Measurements from ENCODE around the gene BACH2. TPM values are rescaled to one million over a fixed set of nuclear protein-coding genes. Genes with fewer than 3 reads are reported as not detected.
A peak's percentile ranks its signal among the peaks of the same experiment; 100 is the strongest.

Gene BACH2
- total RNA-seq, 2 experiments from 2014 or later: 60.7 to 66.9 TPM

GRCh38 chr6:90178384-90178855 lies 118.2 kb downstream of the BACH2 start:
- ATAC-seq: no peak
- no peaks in the 10 kb centered on the region for H3K27me3 Mint-ChIP-seq
- H3K4me3 Mint-ChIP-seq: peak overlapping the region; percentile 56
- H3K27ac Mint-ChIP-seq: peak overlapping the region; percentile 87
- POLR2A ChIA-PET: interaction anchor here (0.6 to 1.8 kb wide), 11 partner anchors 8 to 349 kb away, joined by 3 to 6 read pairs (median 4); no protein-coding TSS in a partner anchor
- no peak for TF ChIP-seq CTCF (IDR thresholded peaks at IDR 0.05)
- H3K4me1 Mint-ChIP-seq (ENCODE audit: low read depth): peaks cover 75% of the 10 kb centered on the region
- DNase-seq: no peak
- intact Hi-C loops (cut with micrococcal nuclease): loop anchor here (5.0 to 10.0 kb wide), 2 partner anchors 96 to 234 kb away; no protein-coding TSS in a partner anchor
- H3K9me3 Mint-ChIP-seq: peaks cover 2% of the 10 kb centered on the region
- CTCF ChIA-PET: interaction anchor here (0.8 to 5.1 kb wide), 24 partner anchors 9 to 301 kb away, joined by 3 to 35 read pairs (median 4); no protein-coding TSS in a partner anchor
- H3K36me3 Mint-ChIP-seq (ENCODE audit: low read depth): peaks cover 32% of the 10 kb centered on the region

- ChIA-PET CTCF (interaction anchor here (0.8 to 5.1 kb wide), 27 partner anchors 9 to 301 kb away, joined by 3 to 35 read pairs (median 4); no protein-coding TSS in a partner anchor), POLR2A (interaction anchor here (0.6 to 1.8 kb wide), 13 partner anchors 8 to 349 kb away, joined by 3 to 6 read pairs (median 3); no protein-coding TSS in a partner anchor)
- DNase-seq: no peak
- intact Hi-C loops (cut with micrococcal nuclease): loop anchor here (5.0 to 10.0 kb wide), 2 partner anchors 95 to 233 kb away; no protein-coding TSS in a partner anchor
- Mint-ChIP-seq H3K9me3 (peaks cover 2% of the 10 kb centered on the region), H3K27ac (peak overlapping the region; percentile 87), H3K36me3 (ENCODE audit: low read depth) (peaks cover 28% of the 10 kb centered on the region), H3K4me1 (ENCODE audit: low read depth) (peaks cover 75% of the 10 kb centered on the region), H3K4me3 (peak overlapping the region; percentile 56), H3K27me3 (no peaks in the 10 kb centered on the region)
- ATAC-seq: no peak
- TF ChIP-seq CTCF (IDR thresholded peaks at IDR 0.05): no peak
These were observed 118.9 kb downstream of the BACH2 start for GRCh38 chr6:90177544-90178383.

- intact Hi-C loops (cut with micrococcal nuclease): loop anchor here (5.0 to 10.0 kb wide), 2 partner anchors 94 to 231 kb away; no protein-coding TSS in a partner anchor
- ATAC-seq (peak; percentile 90), DNase-seq (peak; percentile 86)
- CTCF ChIA-PET: interaction anchor here (0.7 to 5.1 kb wide), 10 partner anchors 11 to 303 kb away, joined by 3 to 35 read pairs (median 4); no protein-coding TSS in a partner anchor
- Mint-ChIP-seq H3K9me3 (peaks cover 2% of the 10 kb centered on the region), H3K4me3 (peak overlapping the region; percentile 40), H3K36me3 (ENCODE audit: low read depth) (peaks cover 26% of the 10 kb centered on the region), H3K27me3 (no peaks in the 10 kb centered on the region), H3K27ac (peak overlapping the region; percentile 89), H3K4me1 (ENCODE audit: low read depth) (peaks cover 76% of the 10 kb centered on the region)
- no peak for TF ChIP-seq CTCF (IDR thresholded peaks at IDR 0.05)
- POLR2A ChIA-PET: interaction anchor here (0.6 to 1.5 kb wide), 9 partner anchors 14 to 221 kb away, joined by 3 to 4 read pairs (median 3); no protein-coding TSS in a partner anchor
These were observed 120.8 kb downstream of the BACH2 start for GRCh38 chr6:90175627-90176538.

- H3K27ac Mint-ChIP-seq: peak overlapping the region; percentile 83
- peak overlapping the region; percentile 26 for H3K4me3 Mint-ChIP-seq
- H3K4me1 Mint-ChIP-seq (ENCODE audit: low read depth): peaks cover 85% of the 10 kb centered on the region
- H3K9me3 Mint-ChIP-seq: no peaks in the 10 kb centered on the region
- no peaks in the 10 kb centered on the region for H3K27me3 Mint-ChIP-seq
- no peak for TF ChIP-seq CTCF (IDR thresholded peaks at IDR 0.05)
- DNase-seq (no peak), ATAC-seq (peak; percentile 19)
- intact Hi-C loops (cut with micrococcal nuclease): loop anchor here (2.0 to 10.0 kb wide), 2 partner anchors 17 to 229 kb away; no protein-coding TSS in a partner anchor
- POLR2A ChIA-PET: interaction anchor here (0.8 kb wide), 1 partner anchor 16 kb away, joined by 3 read pairs; no protein-coding TSS in a partner anchor
- CTCF ChIA-PET: interaction anchor here (0.7 to 1.5 kb wide), 5 partner anchors 31 to 306 kb away, joined by 3 to 5 read pairs (median 3); no protein-coding TSS in a partner anchor
- peaks cover 33% of the 10 kb centered on the region for H3K36me3 Mint-ChIP-seq (ENCODE audit: low read depth)
These were observed 123.2 kb downstream of the BACH2 start for GRCh38 chr6:90173262-90173925.
